Endothelial cell of umbilical vein (primary cell): ENCODE results near the gene OR52B2. TPM values are rescaled to one million over a fixed set of nuclear protein-coding genes. Genes with fewer than 3 reads are reported as not detected.

Source experiments
- BruUV-seq: library from RNA; stranded (reverse); fragments of 400-500 nt; replicated peaks from 2 replicates; lab custom pipeline; 2021; lab: Mats Ljungman, UMichigan
- CTCF ChIA-PET: fragments of 300-600, 350-600 bp; sonication (Branson Sonifier 250); formaldehyde crosslinking; loops from one replicate; lab custom pipeline; 2021; ENCODE audit warnings: antibody characterized with exemption, inconsistent platforms; lab: Charles Lee
- POLR2A ChIA-PET: fragments of 300-600, 350-600 bp; sonication (Branson Sonifier 250); formaldehyde crosslinking; loops from one replicate; lab custom pipeline; 2021; ENCODE audit warnings: antibody characterized with exemption, inconsistent platforms; lab: Charles Lee
- DNase-seq: peaks from one replicate; pipeline ENCODE4 v3.0.0-alpha.2; 2011; ENCODE audit warnings: low read depth, low spot score
- FAIRE-seq: peaks from 2 replicates; lab custom pipeline; 2011; peaks lifted over from hg19 to GRCh38; lab: Jason Lieb, UNC
- H2AFZ ChIP-seq: 2 replicates; pipeline ENCODE4 v1.6.0; 2012; ENCODE audit warnings: low read depth, low read length, control low read depth, inconsistent platforms
- H3K27ac ChIP-seq: 2 replicates; pipeline ENCODE4 v1.5.1; 2011; ENCODE audit warnings: low read depth, mild to moderate bottlenecking, control low read depth, low read length, moderate library complexity; ENCODE audit not compliant: insufficient read depth
- H3K27me3 ChIP-seq, 2 experiments: 2 replicates each; pipeline versions ENCODE4 v1.6.0 to v1.6.1; 2011; ENCODE audit warnings: low read length in 2 of 2, mixed read lengths in 1 of 2; ENCODE audit not compliant: control insufficient read depth in 2 of 2, insufficient read depth in 2 of 2
- H3K36me3 ChIP-seq, 2 experiments: 2 replicates in 1 of 2; 3 replicates in 1 of 2; pipeline ENCODE4 v1.5.1; 2011; ENCODE audit warnings: low read length in 2 of 2, mild to moderate bottlenecking in 1 of 2, moderate library complexity in 1 of 2; ENCODE audit not compliant: control insufficient read depth in 2 of 2, insufficient read depth in 2 of 2; ENCODE audit errors: extremely low read depth in 1 of 2
- H3K4me1 ChIP-seq: 3 replicates; pipeline ENCODE4 v1.5.1; 2011; ENCODE audit warnings: mild to moderate bottlenecking, low read length; ENCODE audit not compliant: control insufficient read depth, insufficient read depth; ENCODE audit errors: extremely low read depth
- H3K4me2 ChIP-seq: 2 replicates; pipeline ENCODE4 v1.6.1; 2011; ENCODE audit warnings: low read length, control low read depth, mixed read lengths; ENCODE audit not compliant: insufficient read depth
- H3K4me3 ChIP-seq, 3 experiments: fragments of 200-600 bp in 1 of 3; sonication (generic), shearing (Covaris generic) in 1 of 3; replicated peaks in 1 of 3; 2 replicates each; pipeline ENCODE4 v1.5.1; 2011 to 2016; ENCODE audit warnings: control low read depth in 3 of 3, low read length in 3 of 3, mild to moderate bottlenecking in 2 of 3, inconsistent platforms in 1 of 3, low read depth in 1 of 3, moderate library complexity in 1 of 3; ENCODE audit not compliant: insufficient read depth in 1 of 3
- H3K79me2 ChIP-seq: 2 replicates; pipeline ENCODE4 v1.6.0; 2012; ENCODE audit warnings: low read length, inconsistent platforms; ENCODE audit not compliant: control insufficient read depth, insufficient read depth
- H3K9ac ChIP-seq: replicated peaks from 2 replicates; pipeline ENCODE3; 2011; ENCODE audit warnings: low read length, control low read depth; ENCODE audit not compliant: insufficient read depth; ENCODE audit errors: extremely low read depth
- H3K9me1 ChIP-seq: replicated peaks from 3 replicates; pipeline ENCODE4 v1.6.0; 2011; ENCODE audit warnings: mild to moderate bottlenecking, low read length; ENCODE audit not compliant: control insufficient read depth, insufficient read depth; ENCODE audit errors: extremely low read depth
- H3K9me3 ChIP-seq: replicated peaks from 2 replicates; pipeline ENCODE4 v1.5.1; 2012; ENCODE audit warnings: low read length, inconsistent platforms; ENCODE audit not compliant: control insufficient read depth, insufficient read depth
- H4K20me1 ChIP-seq: replicated peaks from 2 replicates; pipeline ENCODE3; 2011; ENCODE audit warnings: mild to moderate bottlenecking, low read length; ENCODE audit not compliant: control insufficient read depth, insufficient read depth; ENCODE audit errors: extremely low read depth
- CTCF ChIP-seq, 2 donors: IDR thresholded peaks; 1 replicate in 1 of 2; 2 replicates in 1 of 2; pipeline ENCODE4 v1.5.1; 2011; ENCODE audit warnings: low read length in 2 of 2, mild to moderate bottlenecking in 2 of 2, moderate library complexity in 2 of 2, control low read depth in 1 of 2, inconsistent platforms in 1 of 2, low read depth in 1 of 2; ENCODE audit not compliant: insufficient read depth in 1 of 2; ENCODE audit errors: extremely low read depth in 1 of 2
- EZH2 ChIP-seq: IDR thresholded peaks from 2 replicates; pipeline ENCODE4 v1.6.1; 2012; ENCODE audit warnings: borderline replicate concordance, low read depth, mild to moderate bottlenecking, moderate library complexity, low read length, inconsistent platforms; ENCODE audit not compliant: severe bottlenecking
- FOS ChIP-seq: IDR thresholded peaks from 2 replicates; pipeline ENCODE4 v1.6.1; 2011; ENCODE audit warnings: mild to moderate bottlenecking, low read length, moderate library complexity, borderline replicate concordance; ENCODE audit not compliant: insufficient read depth
- GATA2 ChIP-seq: IDR thresholded peaks from 2 replicates; pipeline ENCODE4 v1.7.0; 2011; ENCODE audit warnings: low read depth, mild to moderate bottlenecking, moderate library complexity, mixed read lengths, low read length; ENCODE audit not compliant: insufficient read length, insufficient read depth
- JUN ChIP-seq: IDR thresholded peaks from 2 replicates; pipeline ENCODE4 v1.6.1; 2011; ENCODE audit warnings: borderline replicate concordance, low read depth; ENCODE audit not compliant: insufficient read length, insufficient read depth
- MAX ChIP-seq: IDR thresholded peaks from 2 replicates; pipeline ENCODE4 v1.6.1; 2011; ENCODE audit not compliant: insufficient read depth, insufficient read length
- MYC ChIP-seq: IDR thresholded peaks from one replicate; pipeline ENCODE4 v1.6.1; 2011; ENCODE audit warnings: mild to moderate bottlenecking, low read depth, low read length
- POLR2A ChIP-seq: IDR thresholded peaks from 2 replicates; pipeline ENCODE4 v1.6.1; 2012; ENCODE audit warnings: low read depth, mild to moderate bottlenecking, control low read depth, low read length
- POLR2AphosphoS5 ChIP-seq: IDR thresholded peaks from 2 replicates; pipeline ENCODE4 v1.6.1; 2012; ENCODE audit warnings: low read depth, mild to moderate bottlenecking, control low read depth, low read length, moderate library complexity; ENCODE audit not compliant: insufficient read depth
- dilution Hi-C: fragments of 300-500 bp; cut with MboI; formaldehyde crosslinking; loops from one replicate; pipeline ENCODE4 v1.15.0; 2019; ENCODE audit warnings: low sequenced_read_pairs; ENCODE audit not compliant: extremely low pct_ligation_motif_present
- intact Hi-C: fragments of 100-400 bp; cut with micrococcal nuclease; formaldehyde crosslinking; loops from one replicate; pipeline ENCODE4 v1.10.0; 2022
- polyA plus RNA-seq, 4 experiments: library from polyadenylated mRNA; depleted of rRNA in 3 of 4; stranded (reverse) in 3 of 4; unstranded in 1 of 4; fragments of >200 nt; gene quantifications; 2 replicates each; pipeline versions ENCODE4 v1.2.1 to v1.2.3, GENCODE V29; 2011 to 2012; ENCODE audit warnings: missing spikeins in 1 of 4
- total RNA-seq: library from RNA; stranded (reverse); gene quantifications from 2 replicates; pipeline ENCODE4 v1.2.3, GENCODE V29; 2021

Gene OR52B2
- total and polyA plus RNA-seq, 2 donors (not counting 3 experiments of a cell fraction or from before 2014, with no cell fraction given): not detected

- Histone ChIP-seq H3K27me3 (no peaks in the 10 kb centered on the region), H3K36me3 (peaks cover 0 to 30% of the 10 kb centered on the region in 2 experiments), H3K4me1 (peaks cover 11% of the 10 kb centered on the region), H2AFZ (no peak overlapping the region), H3K9ac (no peak overlapping the region), H3K9me3 (no peaks in the 10 kb centered on the region), H3K79me2 (no peaks in the 10 kb centered on the region), H3K9me1 (no peaks in the 10 kb centered on the region), H3K4me2 (no peak overlapping the region), H3K4me3 (no peak overlapping the region), H4K20me1 (no peaks in the 10 kb centered on the region), H3K27ac (no peak overlapping the region)
- FAIRE-seq (peak; percentile 88), DNase-seq (peak; percentile 65)
- peak; percentile 52 for TF ChIP-seq GATA2
- no peak for TF ChIP-seq MAX
- TF ChIP-seq EZH2: no peak
- peak; percentile 90 for TF ChIP-seq FOS
- TF ChIP-seq JUN: peak; percentile 33
- no peak for TF ChIP-seq CTCF (IDR thresholded peaks at IDR 0.05; ENCODE audit: extremely low read depth in 1 of 2, insufficient read depth in 1 of 2, low read depth in 1 of 2, low read length in 2 of 2)
- TF ChIP-seq POLR2A: no peak
- TF ChIP-seq MYC: no peak
- TF ChIP-seq POLR2AphosphoS5: peak; percentile 49
- ChIA-PET POLR2A (no interaction called here), CTCF (interaction anchor here (0.7 to 1.1 kb wide), 3 partner anchors 15 to 143 kb away, joined by 3 to 4 read pairs (median 3); partner anchors contain the start of gene FHIP1B)
- BruUV-seq: no TSS peak
- intact Hi-C loops (loop anchor here (1.0 kb wide), 1 partner anchor 15 kb away; the partner anchor contains the start of gene FHIP1B), dilution Hi-C loops (no loop called here)
Observed at GRCh38 chr11:6219359-6219758, 49.2 kb upstream of the OR52B2 start.
